Measurements from ENCODE around the gene TCF21. TPM values are rescaled to one million over a fixed set of nuclear protein-coding genes. Genes with fewer than 3 reads are reported as not detected.

Gene TCF21
- total and polyA plus RNA-seq, 2 experiments from 2014 or later: 8.2 to 10.1 TPM

GRCh38 chr6:133917781-133918180 is 28.9 kb downstream of the TCF21 start:
- Histone ChIP-seq H3K36me3 (replicated peaks; ENCODE audit: insufficient read depth, low read depth) (no peaks in the 10 kb centered on the region), H3K9me3 (ENCODE audit: low read depth) (no peaks in the 10 kb centered on the region), H3K4me1 (ENCODE audit: insufficient read depth) (no peaks in the 10 kb centered on the region), H3K79me2 (no peaks in the 10 kb centered on the region), H2AFZ (no peak overlapping the region), H3K4me3 (no peak overlapping the region), H3K27ac (no peak overlapping the region), H4K20me1 (ENCODE audit: insufficient read depth, poor library complexity, severe bottlenecking) (no peaks in the 10 kb centered on the region), H3K9me2 (replicated peaks; ENCODE audit: insufficient read depth) (no peaks in the 10 kb centered on the region), H3K27me3 (no peaks in the 10 kb centered on the region), H3K4me2 (no peak overlapping the region)
- WGBS (ENCODE audit: low lambda C conversion rate, missing lambda C conversion rate): 85% methylated on average over 4 of the region's 4 CpGs
- DNase-seq (ENCODE audit: low spot score): no peak
- TF ChIP-seq EZH2phosphoT487 (IDR thresholded peaks at IDR 0.05; ENCODE audit: low read depth, severe bottlenecking, unreplicated experiment) (no peak), CTCF (IDR thresholded peaks at IDR 0.05; ENCODE audit: poor library complexity) (no peak), EZH2 (IDR thresholded peaks at IDR 0.05; ENCODE audit: borderline replicate concordance) (no peak)

GRCh38 chr6:133918208-133918930 is 29.5 kb downstream of the TCF21 start:
- Histone ChIP-seq H3K9me3 (ENCODE audit: low read depth) (no peaks in the 10 kb centered on the region), H2AFZ (no peak overlapping the region), H3K9me2 (replicated peaks; ENCODE audit: insufficient read depth) (no peaks in the 10 kb centered on the region), H3K27ac (no peak overlapping the region), H4K20me1 (ENCODE audit: insufficient read depth, poor library complexity, severe bottlenecking) (no peaks in the 10 kb centered on the region), H3K4me3 (no peak overlapping the region), H3K79me2 (no peaks in the 10 kb centered on the region), H3K27me3 (no peaks in the 10 kb centered on the region), H3K4me2 (no peak overlapping the region), H3K4me1 (ENCODE audit: insufficient read depth) (no peaks in the 10 kb centered on the region), H3K36me3 (replicated peaks; ENCODE audit: insufficient read depth, low read depth) (no peaks in the 10 kb centered on the region)
- DNase-seq (ENCODE audit: low spot score): no peak
- TF ChIP-seq EZH2 (IDR thresholded peaks at IDR 0.05; ENCODE audit: borderline replicate concordance): no peak
- no peak for TF ChIP-seq EZH2phosphoT487 (IDR thresholded peaks at IDR 0.05; ENCODE audit: low read depth, severe bottlenecking, unreplicated experiment)
- no peak for TF ChIP-seq CTCF (IDR thresholded peaks at IDR 0.05; ENCODE audit: poor library complexity)
- 77% methylated on average over 2 of the region's 2 CpGs for WGBS (ENCODE audit: low lambda C conversion rate, missing lambda C conversion rate)

- TF ChIP-seq EZH2 (IDR thresholded peaks at IDR 0.05; ENCODE audit: borderline replicate concordance): no peak
- no peak for TF ChIP-seq EZH2phosphoT487 (IDR thresholded peaks at IDR 0.05; ENCODE audit: low read depth, severe bottlenecking, unreplicated experiment)
- TF ChIP-seq CTCF (IDR thresholded peaks at IDR 0.05; ENCODE audit: poor library complexity): no peak
- Histone ChIP-seq H3K4me3 (no peak overlapping the region), H3K4me1 (ENCODE audit: insufficient read depth) (no peaks in the 10 kb centered on the region), H3K79me2 (no peaks in the 10 kb centered on the region), H3K9me2 (replicated peaks; ENCODE audit: insufficient read depth) (no peaks in the 10 kb centered on the region), H4K20me1 (ENCODE audit: insufficient read depth, poor library complexity, severe bottlenecking) (no peaks in the 10 kb centered on the region), H3K9me3 (ENCODE audit: low read depth) (no peaks in the 10 kb centered on the region), H3K36me3 (replicated peaks; ENCODE audit: insufficient read depth, low read depth) (no peaks in the 10 kb centered on the region), H2AFZ (no peak overlapping the region), H3K27me3 (no peaks in the 10 kb centered on the region), H3K4me2 (no peak overlapping the region), H3K27ac (no peak overlapping the region)
- DNase-seq (ENCODE audit: low spot score): no peak
- WGBS (ENCODE audit: low lambda C conversion rate, missing lambda C conversion rate): 93% methylated on average over 5 of the region's 5 CpGs
Measured at GRCh38 chr6:133919362-133919761, 30.4 kb downstream of the TCF21 start.
